ENCODE data around the gene TLE7. TPM values are rescaled to one million over a fixed set of nuclear protein-coding genes. Genes with fewer than 3 reads are reported as not detected.

TLE7 gene
- total RNA-seq, 4 donors from 2014 or later: not detected

DNA sequence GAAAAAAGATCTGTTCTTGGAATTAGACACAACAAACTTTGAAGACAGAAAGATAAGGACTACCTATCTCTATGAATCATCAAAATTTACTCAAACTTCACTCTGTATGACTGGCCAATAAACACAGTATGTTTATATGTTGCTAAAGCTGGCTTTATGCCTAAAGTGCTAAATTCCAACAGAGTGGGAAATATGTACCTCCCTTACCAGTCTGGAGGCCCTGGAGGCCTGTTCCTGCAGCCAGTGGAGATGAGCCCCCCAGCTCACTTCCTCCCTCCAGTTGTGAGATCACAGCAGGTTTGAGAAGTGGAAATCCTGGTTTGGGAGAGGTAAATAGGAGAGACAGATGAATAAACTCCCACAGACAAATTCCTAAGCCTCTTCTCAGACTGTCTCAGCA, 11.2 kb upstream of the TLE7 start:
- Histone ChIP-seq H3K9me3 (peaks cover 0 to 65% of the 10 kb centered on the region in 2 donors), H3K27ac (no peak overlapping the region), H3K4me1 (no peaks in the 10 kb centered on the region), H3K4me3 (no peak overlapping the region), H3K27me3 (no peaks in the 10 kb centered on the region), H3K36me3 (no peaks in the 10 kb centered on the region)
- intact Hi-C loops (cut with DNase I; ENCODE audit: low total_unique reads): no loop called here
- TF ChIP-seq POLR2A (IDR thresholded peaks at IDR 0.05): no peak
- TF ChIP-seq, protein P1, sequence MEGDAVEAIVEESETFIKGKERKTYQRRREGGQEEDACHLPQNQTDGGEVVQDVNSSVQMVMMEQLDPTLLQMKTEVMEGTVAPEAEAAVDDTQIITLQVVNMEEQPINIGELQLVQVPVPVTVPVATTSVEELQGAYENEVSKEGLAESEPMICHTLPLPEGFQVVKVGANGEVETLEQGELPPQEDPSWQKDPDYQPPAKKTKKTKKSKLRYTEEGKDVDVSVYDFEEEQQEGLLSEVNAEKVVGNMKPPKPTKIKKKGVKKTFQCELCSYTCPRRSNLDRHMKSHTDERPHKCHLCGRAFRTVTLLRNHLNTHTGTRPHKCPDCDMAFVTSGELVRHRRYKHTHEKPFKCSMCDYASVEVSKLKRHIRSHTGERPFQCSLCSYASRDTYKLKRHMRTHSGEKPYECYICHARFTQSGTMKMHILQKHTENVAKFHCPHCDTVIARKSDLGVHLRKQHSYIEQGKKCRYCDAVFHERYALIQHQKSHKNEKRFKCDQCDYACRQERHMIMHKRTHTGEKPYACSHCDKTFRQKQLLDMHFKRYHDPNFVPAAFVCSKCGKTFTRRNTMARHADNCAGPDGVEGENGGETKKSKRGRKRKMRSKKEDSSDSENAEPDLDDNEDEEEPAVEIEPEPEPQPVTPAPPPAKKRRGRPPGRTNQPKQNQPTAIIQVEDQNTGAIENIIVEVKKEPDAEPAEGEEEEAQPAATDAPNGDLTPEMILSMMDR (IDR thresholded peaks at IDR 0.05): no peak
- no peak for DNase-seq

DNA sequence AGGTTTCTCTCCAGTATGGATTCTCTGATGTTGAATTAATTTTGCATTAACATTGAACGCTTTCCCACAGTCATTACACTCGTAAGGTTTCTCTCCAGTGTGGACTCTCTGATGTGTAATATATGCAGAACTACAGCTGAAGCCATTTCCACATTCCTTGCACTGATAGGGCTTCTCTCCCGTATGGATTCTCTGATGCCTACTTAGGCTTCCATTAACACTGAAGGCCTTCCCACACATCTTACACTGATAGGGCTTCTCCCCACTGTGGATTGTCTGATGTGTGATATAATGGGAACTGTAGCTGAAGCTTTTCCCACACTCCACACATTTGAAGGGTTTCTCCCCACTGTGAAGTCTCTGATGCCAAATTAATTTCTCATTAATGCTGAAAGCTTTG, 7.2 kb upstream of the TLE7 start:
- Histone ChIP-seq H3K36me3 (no peaks in the 10 kb centered on the region), H3K27me3 (no peaks in the 10 kb centered on the region), H3K27ac (no peak overlapping the region), H3K4me3 (no peak overlapping the region), H3K9me3 (peaks cover 0 to 93% of the 10 kb centered on the region in 2 donors), H3K4me1 (no peaks in the 10 kb centered on the region)
- DNase-seq: no peak
- intact Hi-C loops (cut with DNase I; ENCODE audit: low total_unique reads): no loop called here
- no peak for TF ChIP-seq POLR2A (IDR thresholded peaks at IDR 0.05)
- TF ChIP-seq, protein P1 (IDR thresholded peaks at IDR 0.05): no peak

DNA sequence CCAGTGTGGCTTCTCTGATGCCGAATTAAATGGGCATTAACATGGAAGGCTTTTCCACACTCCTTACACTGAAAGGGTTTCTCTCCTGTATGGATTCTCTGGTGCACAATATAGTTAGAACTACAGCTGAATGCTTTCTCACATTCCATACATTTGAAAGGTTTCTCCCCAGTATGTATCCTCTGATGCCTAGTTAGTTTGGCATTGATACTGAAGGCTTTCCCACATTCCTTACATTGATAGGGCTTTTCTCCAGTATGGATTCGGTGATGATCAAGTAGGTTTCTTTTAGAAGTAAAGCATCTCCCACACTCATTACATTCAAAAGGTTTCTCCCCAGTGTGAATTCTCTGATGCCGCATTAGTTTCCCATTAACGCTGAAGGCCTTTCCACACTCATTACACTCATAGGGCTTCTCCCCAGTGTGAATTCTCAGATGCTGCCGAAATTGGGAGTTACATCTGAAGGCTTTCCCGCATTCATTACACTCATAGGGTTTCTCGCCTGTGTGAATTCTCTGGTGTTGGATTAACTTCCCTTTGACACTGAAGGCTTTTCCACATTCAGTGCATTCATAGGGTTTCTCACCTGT, 6.5 kb upstream of the TLE7 start:
- DNase-seq: no peak
- H3K27me3 ChIP-seq: no peaks in the 10 kb centered on the region
- TF ChIP-seq POLR2A (IDR thresholded peaks at IDR 0.05): no peak
- TF ChIP-seq, protein P1 (IDR thresholded peaks at IDR 0.05): no peak
- no peaks in the 10 kb centered on the region for H3K36me3 ChIP-seq
- H3K9me3 ChIP-seq: peaks cover 0 to 90% of the 10 kb centered on the region in 2 donors
- H3K4me3 ChIP-seq: no peak overlapping the region
- intact Hi-C loops (cut with DNase I; ENCODE audit: low total_unique reads): no loop called here
- no peak overlapping the region for H3K27ac ChIP-seq
- H3K4me1 ChIP-seq: no peaks in the 10 kb centered on the region

DNA sequence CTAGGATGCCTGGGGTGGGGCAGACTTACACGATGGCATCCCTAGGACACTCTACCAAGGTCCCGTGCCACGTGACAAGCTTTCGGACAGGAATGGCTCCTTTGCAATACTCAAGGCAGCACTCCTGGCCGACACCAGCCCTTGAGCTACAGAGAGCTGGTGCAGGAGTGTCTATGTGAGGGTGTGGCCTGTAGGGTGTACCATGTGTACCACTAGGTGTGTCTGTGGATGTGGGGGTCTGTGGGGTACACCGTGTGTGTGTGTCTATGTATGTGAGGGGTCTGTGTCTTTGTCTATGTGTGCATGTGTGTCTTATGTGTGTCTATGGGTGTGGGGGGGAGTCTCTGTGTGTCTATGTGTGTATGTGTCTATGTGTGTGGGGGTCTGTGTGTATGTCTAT, 1.9 kb upstream of the TLE7 start:
- DNase-seq: no peak
- Histone ChIP-seq H3K27me3 (no peaks in the 10 kb centered on the region), H3K4me1 (no peaks in the 10 kb centered on the region), H3K36me3 (no peaks in the 10 kb centered on the region), H3K27ac (no peak overlapping the region), H3K9me3 (peaks cover 0 to 48% of the 10 kb centered on the region in 2 donors), H3K4me3 (no peak overlapping the region)
- intact Hi-C loops (cut with DNase I; ENCODE audit: low total_unique reads): no loop called here
- TF ChIP-seq, protein P1 (IDR thresholded peaks at IDR 0.05): no peak
- no peak for TF ChIP-seq POLR2A (IDR thresholded peaks at IDR 0.05)

DNA sequence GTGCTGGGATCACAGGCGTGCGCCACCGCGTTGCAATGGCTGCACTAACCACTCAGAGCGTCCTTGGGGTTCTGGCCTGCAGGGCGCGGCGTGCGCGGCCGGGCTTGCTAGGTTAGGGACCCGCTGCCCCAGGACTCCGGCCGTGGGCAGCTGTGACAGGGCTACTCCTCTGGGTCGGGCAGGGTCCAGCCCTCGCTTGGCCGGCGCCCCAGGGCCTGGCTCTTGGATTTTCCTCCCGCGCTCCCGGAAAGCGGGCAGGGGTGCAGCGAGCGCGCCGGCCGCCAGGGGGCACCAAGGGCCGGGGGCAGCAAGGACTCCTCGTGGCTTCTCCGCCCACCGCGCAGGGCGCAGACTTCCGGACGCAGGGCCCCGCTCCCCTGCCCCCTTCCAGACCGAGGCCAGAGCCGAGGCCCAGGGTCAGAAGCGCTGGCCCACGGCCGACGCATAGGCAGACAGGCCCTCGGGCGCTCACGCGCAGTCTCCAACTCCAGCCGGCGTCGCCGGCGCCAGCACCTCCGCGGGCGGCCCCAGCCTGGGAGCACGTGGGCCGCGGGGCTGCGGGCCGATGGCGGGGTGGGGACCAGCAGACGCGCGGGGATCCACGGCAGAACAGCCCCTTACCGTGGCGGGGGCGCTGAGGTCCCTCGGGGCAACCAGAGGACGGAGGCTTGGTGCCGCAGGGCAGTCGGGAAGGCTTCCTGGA, 355 bp downstream of the TLE7 start:
- peaks cover 0 to 26% of the 10 kb centered on the region in 2 donors for H3K9me3 ChIP-seq
- no peaks in the 10 kb centered on the region for H3K27me3 ChIP-seq
- H3K4me1 ChIP-seq: no peaks in the 10 kb centered on the region
- no peak overlapping the region for H3K27ac ChIP-seq
- no peaks in the 10 kb centered on the region for H3K36me3 ChIP-seq
- DNase-seq: no peak
- H3K4me3 ChIP-seq: no peak overlapping the region
- TF ChIP-seq POLR2A (IDR thresholded peaks at IDR 0.05): no peak
- TF ChIP-seq, protein P1 (IDR thresholded peaks at IDR 0.05): no peak
- intact Hi-C loops (cut with DNase I; ENCODE audit: low total_unique reads): no loop called here

Measured in uterus (tissue), 4 donors.